ENCODE data around the gene TEDC1.

TEDC1 gene

DNA sequence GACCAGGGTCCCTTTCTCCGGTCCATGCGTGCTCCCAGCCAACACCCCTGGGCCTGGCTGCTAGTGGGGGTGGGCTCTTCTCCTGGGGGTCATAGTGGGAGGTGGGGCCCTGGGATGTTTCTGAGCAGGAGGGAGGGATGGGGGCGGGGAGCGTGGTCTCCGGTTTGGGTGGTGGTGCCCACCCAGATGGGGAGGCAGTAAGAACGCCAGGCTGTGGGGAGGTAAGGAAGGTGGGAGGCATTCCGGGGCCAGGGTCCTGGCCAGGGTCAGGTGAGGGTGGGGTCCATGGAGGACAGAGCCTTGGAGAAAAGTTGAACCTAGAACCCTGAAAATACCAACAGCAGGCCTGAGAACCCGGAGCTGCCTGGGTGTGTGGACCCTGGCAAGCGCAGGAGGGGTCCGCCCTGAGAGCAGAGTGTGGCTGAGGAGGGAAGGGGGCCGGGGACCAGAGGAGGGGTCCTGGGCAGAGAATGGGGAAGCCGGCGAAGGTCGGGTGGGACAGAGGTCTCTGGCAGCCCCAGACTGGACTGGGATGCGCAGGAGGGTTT, 10.8 kb upstream of the TEDC1 start:
- POLR2A ChIA-PET = interaction anchor here (1.1 kb wide), 1 partner anchor 9 kb away, joined by 10 read pairs; no protein-coding TSS in a partner anchor

GRCh38 chr14:105480807-105481801, 9.9 kb upstream of the TEDC1 start:
- TF ChIP-seq, protein P1, sequence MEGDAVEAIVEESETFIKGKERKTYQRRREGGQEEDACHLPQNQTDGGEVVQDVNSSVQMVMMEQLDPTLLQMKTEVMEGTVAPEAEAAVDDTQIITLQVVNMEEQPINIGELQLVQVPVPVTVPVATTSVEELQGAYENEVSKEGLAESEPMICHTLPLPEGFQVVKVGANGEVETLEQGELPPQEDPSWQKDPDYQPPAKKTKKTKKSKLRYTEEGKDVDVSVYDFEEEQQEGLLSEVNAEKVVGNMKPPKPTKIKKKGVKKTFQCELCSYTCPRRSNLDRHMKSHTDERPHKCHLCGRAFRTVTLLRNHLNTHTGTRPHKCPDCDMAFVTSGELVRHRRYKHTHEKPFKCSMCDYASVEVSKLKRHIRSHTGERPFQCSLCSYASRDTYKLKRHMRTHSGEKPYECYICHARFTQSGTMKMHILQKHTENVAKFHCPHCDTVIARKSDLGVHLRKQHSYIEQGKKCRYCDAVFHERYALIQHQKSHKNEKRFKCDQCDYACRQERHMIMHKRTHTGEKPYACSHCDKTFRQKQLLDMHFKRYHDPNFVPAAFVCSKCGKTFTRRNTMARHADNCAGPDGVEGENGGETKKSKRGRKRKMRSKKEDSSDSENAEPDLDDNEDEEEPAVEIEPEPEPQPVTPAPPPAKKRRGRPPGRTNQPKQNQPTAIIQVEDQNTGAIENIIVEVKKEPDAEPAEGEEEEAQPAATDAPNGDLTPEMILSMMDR (IDR thresholded peaks at IDR 0.05; ENCODE audit: control extremely low read depth, extremely low read depth, low read depth, missing control alignments) = peak; percentile 99
- DNase-seq (ENCODE audit: extremely low spot score) = peak; percentile 93
- POLR2A ChIA-PET = interaction anchor here (1.1 kb wide), 1 partner anchor 8 kb away, joined by 10 read pairs; no protein-coding TSS in a partner anchor
- CTCF ChIA-PET = interaction anchor here (0.6 to 3.5 kb wide), 41 partner anchors 10 to 937 kb away, joined by 3 to 91 read pairs (median 3); partner anchors contain the start of genes BRF1, PACS2 and TEDC1

More for the DNA sequence above, 10.8 kb upstream of the TEDC1 start:
- no peak for DNase-seq (ENCODE audit: extremely low spot score)
- TF ChIP-seq, protein P1 (IDR thresholded peaks at IDR 0.05; ENCODE audit: control extremely low read depth, extremely low read depth, low read depth, missing control alignments) = no peak
- CTCF ChIA-PET = interaction anchor here (0.6 to 3.5 kb wide), 38 partner anchors 9 to 938 kb away, joined by 3 to 91 read pairs (median 4); partner anchors contain the start of genes PACS2 and TEDC1

DNA sequence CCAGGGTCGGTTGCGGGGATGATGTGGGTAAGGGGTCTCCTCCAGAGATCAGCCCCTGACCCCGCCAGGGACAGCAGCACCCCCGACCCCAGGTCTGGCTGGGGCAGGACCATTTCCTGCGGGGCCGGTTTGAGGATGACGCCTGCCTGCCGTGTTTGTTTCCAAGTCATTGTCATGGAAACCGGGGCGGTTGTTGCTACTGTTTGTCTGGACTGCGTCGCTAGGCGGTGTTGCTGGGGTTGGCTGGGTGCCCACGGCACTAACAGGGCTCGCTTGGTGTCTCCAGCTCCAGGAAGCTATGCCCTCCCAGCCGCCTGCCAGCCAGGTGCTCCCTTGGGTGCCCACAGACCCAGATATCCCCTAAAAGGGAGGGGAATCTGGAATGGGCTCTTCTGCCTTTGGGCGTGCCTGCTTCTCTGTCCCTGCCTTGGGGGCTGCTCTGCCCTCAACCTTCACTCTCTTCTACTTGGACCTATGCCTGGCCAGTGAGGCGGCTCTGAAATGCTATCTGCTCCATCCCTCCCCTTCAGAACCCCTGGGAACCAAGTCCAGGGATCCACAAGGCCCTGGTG, 9.1 kb upstream of the TEDC1 start:
- TF ChIP-seq, protein P1 (IDR thresholded peaks at IDR 0.05; ENCODE audit: control extremely low read depth, extremely low read depth, low read depth, missing control alignments) = no peak
- POLR2A ChIA-PET = no interaction called here
- CTCF ChIA-PET = interaction anchor here (0.6 to 3.5 kb wide), 17 partner anchors 10 to 391 kb away, joined by 3 to 91 read pairs (median 9); partner anchors contain the start of genes BRF1 and TEDC1
- DNase-seq (ENCODE audit: extremely low spot score) = peak; percentile 95

DNA sequence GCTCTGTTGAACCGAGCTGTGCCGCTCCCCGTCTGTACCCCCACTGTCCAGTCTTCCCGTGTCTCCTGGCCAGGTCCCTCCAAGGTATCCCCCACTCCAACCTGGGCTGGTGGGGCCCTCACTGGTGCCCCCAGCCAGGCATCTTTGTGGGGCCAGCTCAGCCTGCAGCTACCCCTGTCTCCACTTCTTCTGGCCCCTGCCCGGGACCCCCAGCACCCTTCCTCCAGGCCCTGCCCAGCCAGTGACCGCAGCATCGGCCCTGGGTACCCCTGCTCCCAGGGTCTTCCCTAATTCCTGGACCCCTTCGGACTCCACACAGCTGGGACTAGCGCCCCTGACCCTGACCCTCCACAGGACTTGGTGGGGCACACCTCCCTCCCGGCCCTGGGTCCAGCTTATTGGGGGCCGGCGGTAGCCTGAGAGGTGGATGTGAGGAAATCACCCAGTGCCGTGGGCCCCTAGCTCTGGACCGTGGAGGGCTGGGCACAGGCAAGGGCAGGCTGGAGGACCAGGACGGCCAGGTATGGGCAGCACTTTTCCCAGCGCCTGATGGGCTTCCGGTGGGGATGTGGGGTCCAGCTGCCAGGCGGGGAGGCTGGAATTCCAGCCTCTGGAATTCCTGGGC, 8.4 kb upstream of the TEDC1 start:
- DNase-seq (ENCODE audit: extremely low spot score) = no peak
- POLR2A ChIA-PET = no interaction called here
- CTCF ChIA-PET = interaction anchor here (1.5 to 3.5 kb wide), 6 partner anchors 9 to 182 kb away, joined by 4 to 91 read pairs (median 19); partner anchors contain the start of genes BRF1 and TEDC1
- TF ChIP-seq, protein P1 (IDR thresholded peaks at IDR 0.05; ENCODE audit: control extremely low read depth, extremely low read depth, low read depth, missing control alignments) = no peak

- POLR2A ChIA-PET = interaction anchor here (0.6 kb wide), 1 partner anchor 374 kb away, joined by 4 read pairs; no protein-coding TSS in a partner anchor
- TF ChIP-seq, protein P1 (IDR thresholded peaks at IDR 0.05; ENCODE audit: control extremely low read depth, extremely low read depth, low read depth, missing control alignments) = no peak
- CTCF ChIA-PET = interaction anchor here (0.7 to 3.5 kb wide), 4 partner anchors 8 to 509 kb away, joined by 3 to 91 read pairs (median 20); partner anchors contain the start of genes BRF1 and TEDC1
- DNase-seq (ENCODE audit: extremely low spot score) = no peak
These were observed 7.6 kb upstream of the TEDC1 start for GRCh38 chr14:105483300-105484068.
